Neural progenitor cell (in vitro differentiated cells): Measurements from ENCODE around the gene ACSS3. TPM values are rescaled to one million over a fixed set of nuclear protein-coding genes. Genes with fewer than 3 reads are reported as not detected.

Source experiments
- DNase-seq: peaks from one replicate; pipeline ENCODE4 v3.0.0-alpha.2; 2016; ENCODE audit warnings: low spot score
- H2AFZ ChIP-seq: fragments of 200-600 bp; sonication (generic); replicated peaks from 2 replicates; pipeline ENCODE4 v1.6.1; 2016; ENCODE audit warnings: antibody characterized with exemption
- H3F3A ChIP-seq: fragments of 200-600 bp; sonication (generic); 2 replicates; pipeline ENCODE4 v1.6.1; 2016; ENCODE audit warnings: antibody characterized with exemption, low read depth
- H3K27ac ChIP-seq: fragments of 200-600 bp; sonication (generic); 2 replicates; pipeline ENCODE4 v1.5.1; 2016; ENCODE audit warnings: mild to moderate bottlenecking
- H3K27me3 ChIP-seq: fragments of 200-600 bp; sonication (generic); 2 replicates; pipeline ENCODE4 v1.6.1; 2016; ENCODE audit warnings: mild to moderate bottlenecking, moderate library complexity
- H3K36me3 ChIP-seq: fragments of 200-600 bp; sonication (generic); 2 replicates; pipeline ENCODE4 v1.5.1; 2016
- H3K4me1 ChIP-seq: fragments of 200-600 bp; sonication (generic); 2 replicates; pipeline ENCODE4 v1.6.1; 2016; ENCODE audit warnings: mixed run types
- H3K4me2 ChIP-seq: fragments of 200-600 bp; sonication (generic); 2 replicates; pipeline ENCODE4 v1.6.1; 2016
- H3K4me3 ChIP-seq: fragments of 200-600 bp; sonication (generic); 2 replicates; pipeline ENCODE4 v1.5.1; 2016
- H3K79me2 ChIP-seq: fragments of 200-600 bp; sonication (generic); 2 replicates; pipeline ENCODE4 v1.6.1; 2016; ENCODE audit warnings: low read depth
- H3K9ac ChIP-seq: fragments of 200-600 bp; sonication (generic); 2 replicates; pipeline ENCODE4 v1.6.1; 2016
- H3K9me3 ChIP-seq: fragments of 200-600 bp; sonication (generic); 2 replicates; pipeline ENCODE4 v1.5.1; 2016; ENCODE audit warnings: low read depth
- H4K20me1 ChIP-seq: fragments of 200-600 bp; sonication (generic); 2 replicates; pipeline ENCODE4 v1.6.1; 2016; ENCODE audit warnings: low read depth
- H3K27ac Mint-ChIP-seq: 3 replicates; pipeline ENCODE4 v1.8.0; 2021; ENCODE audit warnings: mixed read lengths
- H3K27me3 Mint-ChIP-seq: 2 replicates; pipeline ENCODE4 v1.8.0; 2022; ENCODE audit warnings: low read depth, mild to moderate bottlenecking, inconsistent platforms, moderate library complexity, mixed read lengths; ENCODE audit not compliant: insufficient read depth
- H3K36me3 Mint-ChIP-seq: 3 replicates; pipeline ENCODE4 v1.8.0; 2021; ENCODE audit warnings: mixed read lengths
- H3K4me1 Mint-ChIP-seq: 3 replicates; pipeline ENCODE4 v1.8.0; 2021; ENCODE audit warnings: mixed read lengths
- H3K4me3 Mint-ChIP-seq: 3 replicates; pipeline ENCODE4 v1.8.0; 2021; ENCODE audit warnings: mild to moderate bottlenecking, moderate library complexity, mixed read lengths
- H3K9me3 Mint-ChIP-seq: 3 replicates; pipeline ENCODE4 v1.8.0; 2020; ENCODE audit warnings: mixed read lengths
- EZH2 ChIP-seq: fragments of 200-600 bp; sonication (generic); IDR thresholded peaks from 2 replicates; pipeline ENCODE4 v1.6.1; 2017; ENCODE audit warnings: antibody characterized with exemption, mild to moderate bottlenecking, moderate library complexity
- EZH2phosphoT487 ChIP-seq: fragments of 200-600 bp; sonication (generic); IDR thresholded peaks from 2 replicates; pipeline ENCODE4 v1.6.1; 2017; ENCODE audit warnings: antibody characterized with exemption
- total RNA-seq: library from RNA; depleted of rRNA; stranded (reverse); fragments of >200 nt; gene quantifications from 2 replicates; pipeline ENCODE4 v1.2.3, GENCODE V29; 2015; ENCODE audit warnings: low replicate concordance
- TF ChIP-seq, protein P1 (sequence below): fragments of 200-600 bp; sonication (generic); IDR thresholded peaks from 2 replicates; pipeline ENCODE4 v1.5.1; 2017; ENCODE audit warnings: antibody characterized with exemption, mild to moderate bottlenecking

ACSS3 gene
- total RNA-seq, 1 donor from 2014 or later: 26.5 TPM

DNA sequence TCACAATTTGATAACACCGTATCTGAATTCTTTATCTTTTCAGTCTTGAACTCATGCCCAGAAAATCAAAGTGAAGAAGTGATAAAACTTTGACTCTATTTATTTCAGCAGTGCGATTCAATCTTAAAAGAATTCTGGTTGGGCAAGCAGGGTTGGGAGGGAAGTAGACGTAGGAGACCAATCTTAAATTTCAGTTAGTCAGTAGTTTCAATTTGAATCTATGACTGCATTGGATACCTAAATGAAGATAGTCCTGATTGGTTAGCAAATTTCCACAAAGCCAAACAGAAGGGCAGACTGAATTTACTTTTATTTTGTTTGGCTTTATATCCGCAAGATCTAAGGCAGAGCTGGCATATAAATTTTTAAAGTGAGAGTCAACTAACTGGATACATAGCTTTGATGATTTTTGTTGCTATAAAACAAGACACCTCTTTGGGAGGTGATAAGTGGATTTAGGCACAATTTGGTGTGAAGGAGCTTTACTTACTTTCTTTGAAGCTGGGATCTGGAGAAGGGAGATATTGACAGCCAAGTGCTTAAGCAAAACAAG, 2.6 kb downstream of the ACSS3 start:
- Mint-ChIP-seq H3K36me3 (no peaks in the 10 kb centered on the region), H3K27ac (no peak overlapping the region), H3K27me3 (no peaks in the 10 kb centered on the region), H3K9me3 (no peaks in the 10 kb centered on the region), H3K4me3 (no peak overlapping the region), H3K4me1 (peaks cover 44% of the 10 kb centered on the region)
- H3K9me3 ChIP-seq: no peaks in the 10 kb centered on the region
- no peaks in the 10 kb centered on the region for H3K27me3 ChIP-seq
- no peaks in the 10 kb centered on the region for H4K20me1 ChIP-seq
- no peak overlapping the region for H2AFZ ChIP-seq
- H3K4me1 ChIP-seq: peaks cover 34% of the 10 kb centered on the region
- H3K36me3 ChIP-seq: no peaks in the 10 kb centered on the region
- H3K9ac ChIP-seq: no peak overlapping the region
- peaks cover 55% of the 10 kb centered on the region for H3K79me2 ChIP-seq
- H3K4me2 ChIP-seq: peak overlapping the region; percentile 90
- no peak overlapping the region for H3K27ac ChIP-seq
- DNase-seq: no peak
- TF ChIP-seq EZH2phosphoT487: no peak
- TF ChIP-seq, protein P1, sequence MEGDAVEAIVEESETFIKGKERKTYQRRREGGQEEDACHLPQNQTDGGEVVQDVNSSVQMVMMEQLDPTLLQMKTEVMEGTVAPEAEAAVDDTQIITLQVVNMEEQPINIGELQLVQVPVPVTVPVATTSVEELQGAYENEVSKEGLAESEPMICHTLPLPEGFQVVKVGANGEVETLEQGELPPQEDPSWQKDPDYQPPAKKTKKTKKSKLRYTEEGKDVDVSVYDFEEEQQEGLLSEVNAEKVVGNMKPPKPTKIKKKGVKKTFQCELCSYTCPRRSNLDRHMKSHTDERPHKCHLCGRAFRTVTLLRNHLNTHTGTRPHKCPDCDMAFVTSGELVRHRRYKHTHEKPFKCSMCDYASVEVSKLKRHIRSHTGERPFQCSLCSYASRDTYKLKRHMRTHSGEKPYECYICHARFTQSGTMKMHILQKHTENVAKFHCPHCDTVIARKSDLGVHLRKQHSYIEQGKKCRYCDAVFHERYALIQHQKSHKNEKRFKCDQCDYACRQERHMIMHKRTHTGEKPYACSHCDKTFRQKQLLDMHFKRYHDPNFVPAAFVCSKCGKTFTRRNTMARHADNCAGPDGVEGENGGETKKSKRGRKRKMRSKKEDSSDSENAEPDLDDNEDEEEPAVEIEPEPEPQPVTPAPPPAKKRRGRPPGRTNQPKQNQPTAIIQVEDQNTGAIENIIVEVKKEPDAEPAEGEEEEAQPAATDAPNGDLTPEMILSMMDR: no peak
- no peak for TF ChIP-seq EZH2
- peaks cover 4% of the 10 kb centered on the region for H3F3A ChIP-seq
- no peak overlapping the region for H3K4me3 ChIP-seq

DNA sequence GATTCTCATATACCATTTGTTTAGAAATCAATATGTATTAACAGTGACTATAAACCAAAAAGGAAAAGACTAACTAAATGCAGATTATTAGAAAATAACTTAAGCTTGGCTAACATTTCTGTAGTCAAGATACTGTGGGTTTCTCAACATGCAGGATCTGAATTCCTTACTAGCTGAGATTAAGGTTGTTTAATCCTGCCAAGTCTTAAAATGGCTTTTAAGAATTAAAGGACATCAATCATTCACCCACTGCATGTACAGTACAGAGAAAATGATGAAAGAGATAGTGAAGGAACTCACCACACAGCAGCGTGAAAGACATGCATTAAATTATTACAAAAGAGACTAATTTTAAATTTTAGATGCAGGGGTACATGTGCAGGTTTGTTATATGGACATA, 3.8 kb downstream of the ACSS3 start:
- Histone ChIP-seq H2AFZ (no peak overlapping the region), H3K27me3 (no peaks in the 10 kb centered on the region), H3K9ac (no peak overlapping the region), H3K4me2 (no peak overlapping the region), H3F3A (peaks cover 3% of the 10 kb centered on the region), H3K9me3 (no peaks in the 10 kb centered on the region), H4K20me1 (no peaks in the 10 kb centered on the region), H3K27ac (no peak overlapping the region), H3K4me1 (peaks cover 43% of the 10 kb centered on the region), H3K79me2 (peaks cover 57% of the 10 kb centered on the region), H3K4me3 (no peak overlapping the region), H3K36me3 (no peaks in the 10 kb centered on the region)
- Mint-ChIP-seq H3K4me1 (peaks cover 45% of the 10 kb centered on the region), H3K27ac (no peak overlapping the region), H3K9me3 (no peaks in the 10 kb centered on the region), H3K36me3 (no peaks in the 10 kb centered on the region), H3K27me3 (no peaks in the 10 kb centered on the region), H3K4me3 (no peak overlapping the region)
- no peak for TF ChIP-seq EZH2
- no peak for TF ChIP-seq EZH2phosphoT487
- TF ChIP-seq, protein P1: no peak
- DNase-seq: no peak

DNA sequence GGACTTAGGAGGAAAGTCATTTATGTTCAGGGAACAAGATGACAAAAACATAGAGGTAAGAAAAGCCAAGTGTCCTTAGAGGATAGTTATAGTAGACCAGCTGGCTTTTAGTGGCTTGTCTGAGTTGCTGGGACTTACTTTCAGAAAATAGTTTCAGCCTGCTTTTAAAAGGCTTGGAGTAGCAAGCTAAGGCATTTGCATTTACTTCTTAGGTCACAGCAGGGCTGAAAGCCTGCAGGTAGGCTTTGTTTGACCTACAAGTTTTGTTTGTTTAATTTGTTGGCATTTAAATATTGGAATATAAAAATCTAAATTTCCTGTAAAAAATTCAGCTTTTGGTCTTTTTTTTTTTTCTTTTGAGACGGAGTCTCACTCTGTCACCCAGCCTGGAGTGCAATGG, 5.1 kb downstream of the ACSS3 start:
- TF ChIP-seq, protein P1: no peak
- TF ChIP-seq EZH2phosphoT487 (no peak), EZH2 (no peak)
- Mint-ChIP-seq H3K4me1 (peaks cover 36% of the 10 kb centered on the region), H3K9me3 (no peaks in the 10 kb centered on the region), H3K36me3 (no peaks in the 10 kb centered on the region), H3K27me3 (no peaks in the 10 kb centered on the region), H3K27ac (no peak overlapping the region), H3K4me3 (no peak overlapping the region)
- no peaks in the 10 kb centered on the region for H3K27me3 ChIP-seq
- no peak overlapping the region for H3K27ac ChIP-seq
- DNase-seq: no peak
- no peaks in the 10 kb centered on the region for H3K9me3 ChIP-seq
- H3K36me3 ChIP-seq: no peaks in the 10 kb centered on the region
- H3F3A ChIP-seq: no peaks in the 10 kb centered on the region
- H3K4me3 ChIP-seq: no peak overlapping the region
- H3K9ac ChIP-seq: no peak overlapping the region
- H4K20me1 ChIP-seq: no peaks in the 10 kb centered on the region
- H3K79me2 ChIP-seq: peaks cover 57% of the 10 kb centered on the region
- no peak overlapping the region for H3K4me2 ChIP-seq
- H2AFZ ChIP-seq: no peak overlapping the region
- peaks cover 43% of the 10 kb centered on the region for H3K4me1 ChIP-seq
